GM11168 (cell line): Measurements from ENCODE around the gene SLC4A4.

Experiments
- in situ Hi-C: fragments of 300-500 bp; cut with MboI; formaldehyde crosslinking; loops from one replicate; pipeline ENCODE4 v1.12.0; 2022; ENCODE audit warnings: low sequenced_read_pairs; ENCODE audit not compliant: unreplicated experiment

The SLC4A4 gene

GRCh38 chr4:71356924-71357663 is 18.3 kb downstream of the SLC4A4 start:
- in situ Hi-C loops: no loop called here

DNA sequence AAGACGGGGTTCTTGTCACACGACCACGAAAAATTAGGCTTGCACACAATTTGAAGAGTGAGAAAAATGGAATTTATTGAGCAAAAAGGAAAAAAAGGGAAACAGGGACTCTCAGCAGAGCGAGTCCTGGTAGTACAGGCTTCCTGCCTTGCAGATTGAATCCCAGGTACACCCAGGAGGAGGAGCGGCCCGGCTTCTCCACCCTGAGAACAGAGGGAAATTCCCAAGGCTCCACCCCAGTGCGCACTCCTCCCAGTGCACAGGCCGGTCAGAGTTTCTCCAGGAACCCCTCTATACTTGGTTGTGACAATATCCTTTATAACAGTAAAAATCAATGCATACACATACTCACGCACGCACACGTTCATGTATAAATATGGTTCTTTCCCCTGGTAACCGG is 22.0 kb downstream of the SLC4A4 start:
- in situ Hi-C loops: no loop called here

GRCh38 chr4:71361476-71361875 is 22.7 kb downstream of the SLC4A4 start:
- in situ Hi-C loops: no loop called here

- in situ Hi-C loops: no loop called here
Observed at GRCh38 chr4:71366766-71367165, 27.9 kb downstream of the SLC4A4 start.

GRCh38 chr4:71367546-71367945 is 28.7 kb downstream of the SLC4A4 start:
- in situ Hi-C loops: no loop called here

DNA sequence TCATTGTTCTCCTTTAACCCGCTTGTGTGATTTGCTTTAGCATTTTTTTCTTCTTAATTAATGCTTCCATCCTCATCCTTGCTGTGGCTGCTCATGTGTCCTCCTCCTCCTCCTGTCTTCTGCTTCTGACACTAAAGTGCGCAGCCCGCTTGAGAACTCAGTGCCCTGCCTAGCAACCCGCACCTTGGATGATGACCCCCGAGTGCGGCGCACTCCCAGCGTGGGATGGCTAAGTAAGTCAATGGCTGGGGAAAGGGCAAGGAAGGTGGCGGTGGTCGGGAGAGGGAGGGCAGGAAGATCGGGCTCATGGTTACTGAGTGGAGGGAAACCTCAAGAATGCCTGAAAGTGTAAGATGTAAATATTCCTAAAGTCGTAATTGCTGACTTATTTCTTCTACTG is 30.1 kb downstream of the SLC4A4 start:
- in situ Hi-C loops: no loop called here

DNA sequence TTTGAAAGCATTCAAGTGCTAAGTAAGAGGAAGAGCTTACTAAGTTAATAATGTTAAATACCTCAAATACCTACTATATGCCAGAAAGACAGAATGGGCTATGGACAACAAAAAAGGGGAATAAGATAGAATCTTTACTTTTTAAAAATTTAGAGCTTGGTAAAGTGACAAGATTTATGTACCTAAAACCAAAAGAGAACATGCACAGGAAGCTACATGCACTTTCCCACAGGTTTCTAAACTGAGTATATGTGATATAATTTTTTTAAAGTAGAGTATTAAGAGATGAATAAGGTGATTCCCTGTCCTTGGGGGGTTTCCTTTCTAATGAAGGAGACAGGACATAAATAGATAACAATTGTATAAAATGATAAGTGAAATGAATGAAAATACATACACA is 30.7 kb downstream of the SLC4A4 start:
- in situ Hi-C loops: no loop called here

- in situ Hi-C loops: no loop called here
Observed at GRCh38 chr4:71375494-71375893, 36.7 kb downstream of the SLC4A4 start.

- in situ Hi-C loops: no loop called here
Observed at GRCh38 chr4:71377561-71377960, 38.7 kb downstream of the SLC4A4 start.

DNA sequence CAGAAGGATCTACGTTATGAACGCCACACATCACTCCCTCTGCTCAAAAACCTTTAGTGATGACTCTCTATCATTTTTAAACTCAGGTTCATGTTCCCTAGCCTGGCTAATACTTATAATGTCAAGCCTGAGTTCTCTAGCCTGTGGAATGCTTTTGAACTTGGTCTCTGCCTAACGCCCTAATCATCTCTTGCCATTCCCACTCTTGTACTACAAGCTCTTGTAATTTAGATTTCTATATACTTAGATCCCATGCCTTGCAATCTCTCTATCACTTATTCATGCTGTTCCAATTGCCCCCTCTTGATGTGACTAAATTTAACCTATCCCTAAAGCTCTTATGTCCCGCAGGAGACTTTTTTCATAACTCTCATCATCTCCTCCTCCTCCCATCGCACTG is 40.3 kb downstream of the SLC4A4 start:
- in situ Hi-C loops: no loop called here

DNA sequence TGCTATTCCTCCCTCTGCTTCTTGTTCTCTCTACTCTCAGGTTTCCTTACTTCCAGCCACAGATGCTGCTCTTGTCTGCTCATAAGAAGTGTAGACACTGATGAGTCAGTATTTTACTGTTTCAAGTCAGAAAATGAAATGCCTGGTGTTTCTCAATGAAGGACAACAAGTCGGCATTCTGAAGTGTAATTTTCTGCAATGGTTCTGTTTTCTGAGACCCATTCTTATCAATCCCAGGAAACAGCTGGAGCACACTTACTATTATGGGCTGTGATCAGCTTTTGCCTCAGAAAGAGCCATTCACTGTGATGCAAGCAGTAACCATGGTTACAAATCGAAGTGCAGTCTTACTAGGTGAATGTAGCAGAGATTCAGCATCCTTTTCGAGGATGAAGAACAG is 42.0 kb downstream of the SLC4A4 start:
- in situ Hi-C loops: no loop called here

- in situ Hi-C loops: no loop called here
Observed at GRCh38 chr4:71382125-71382899, 43.5 kb downstream of the SLC4A4 start.

- in situ Hi-C loops: no loop called here
Observed at GRCh38 chr4:71382900-71383560, 44.2 kb downstream of the SLC4A4 start.

GRCh38 chr4:71383984-71384383 is 45.2 kb downstream of the SLC4A4 start:
- in situ Hi-C loops: no loop called here

DNA sequence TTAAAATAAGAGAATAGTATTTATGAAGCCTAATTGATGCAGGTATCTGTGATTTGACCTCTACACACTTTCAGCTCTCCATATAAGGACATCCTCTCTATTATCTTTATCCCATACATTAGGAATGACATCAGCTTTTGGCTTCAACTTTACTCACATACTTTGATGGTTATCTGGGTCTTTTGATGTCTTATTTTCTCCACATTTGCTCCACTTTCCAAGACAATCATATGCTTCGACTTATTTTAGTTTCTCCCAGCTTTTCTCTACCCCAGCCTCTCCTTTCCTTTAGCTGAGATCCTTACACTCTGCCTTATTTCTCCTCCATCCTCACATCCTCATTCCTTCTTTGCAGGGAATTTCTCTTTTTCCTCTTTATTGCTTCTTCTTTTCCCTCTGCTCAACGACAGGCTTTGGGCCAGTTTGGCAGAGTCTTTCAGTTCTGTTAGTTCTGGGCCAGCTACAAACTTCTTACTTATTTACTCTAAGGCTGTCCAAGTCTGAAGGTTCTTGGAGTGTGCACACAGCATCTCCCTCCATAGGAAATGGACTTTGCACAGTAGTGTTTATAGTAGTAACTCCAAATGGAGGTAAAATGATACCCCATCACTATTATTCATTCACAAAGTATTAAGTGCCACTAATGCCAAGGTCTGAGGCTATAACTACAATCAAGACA is 50.5 kb downstream of the SLC4A4 start:
- in situ Hi-C loops: no loop called here

DNA sequence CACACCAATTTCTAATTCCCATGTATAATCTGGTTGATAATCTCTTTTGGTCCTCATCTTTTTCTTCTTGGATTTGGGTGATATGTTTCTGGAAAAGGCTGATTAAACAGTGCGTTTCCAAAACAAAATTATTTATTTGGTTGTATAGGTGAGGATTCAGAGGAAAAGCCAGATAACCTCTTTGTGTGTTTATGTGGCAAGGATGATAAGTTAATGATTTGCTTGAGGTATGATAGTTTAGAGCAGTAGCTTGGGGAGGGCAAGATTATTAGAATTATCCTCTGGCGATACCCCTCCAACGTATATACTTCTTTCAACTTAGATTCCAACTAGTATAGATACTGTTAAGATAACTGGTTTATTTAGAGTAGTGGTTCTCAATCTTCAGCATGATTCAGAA is 53.3 kb downstream of the SLC4A4 start:
- in situ Hi-C loops: no loop called here

GRCh38 chr4:71396382-71396781 is 57.6 kb downstream of the SLC4A4 start:
- in situ Hi-C loops: no loop called here

GRCh38 chr4:71400810-71401209 is 62.0 kb downstream of the SLC4A4 start:
- in situ Hi-C loops: no loop called here

- in situ Hi-C loops: no loop called here
Observed at GRCh38 chr4:71402616-71403015, 63.8 kb downstream of the SLC4A4 start.

DNA sequence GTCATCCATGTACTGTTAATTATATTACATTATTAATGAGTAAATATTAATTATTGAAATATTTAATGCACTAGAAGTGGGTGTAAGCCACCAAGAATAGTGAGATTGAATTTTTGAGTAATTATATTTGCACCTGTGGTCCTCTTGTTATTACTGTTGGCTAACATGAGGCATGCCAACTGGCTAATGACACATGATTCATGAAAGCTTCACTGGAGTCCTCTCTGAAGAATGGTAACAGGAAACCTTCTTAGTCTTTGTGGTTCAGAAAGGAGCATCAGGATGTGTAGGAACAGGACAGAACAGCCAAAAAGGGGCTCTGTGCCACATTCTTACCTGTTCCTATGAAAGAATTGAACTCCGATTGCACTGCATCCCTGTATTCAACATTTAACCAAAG is 65.2 kb downstream of the SLC4A4 start:
- in situ Hi-C loops: no loop called here

DNA sequence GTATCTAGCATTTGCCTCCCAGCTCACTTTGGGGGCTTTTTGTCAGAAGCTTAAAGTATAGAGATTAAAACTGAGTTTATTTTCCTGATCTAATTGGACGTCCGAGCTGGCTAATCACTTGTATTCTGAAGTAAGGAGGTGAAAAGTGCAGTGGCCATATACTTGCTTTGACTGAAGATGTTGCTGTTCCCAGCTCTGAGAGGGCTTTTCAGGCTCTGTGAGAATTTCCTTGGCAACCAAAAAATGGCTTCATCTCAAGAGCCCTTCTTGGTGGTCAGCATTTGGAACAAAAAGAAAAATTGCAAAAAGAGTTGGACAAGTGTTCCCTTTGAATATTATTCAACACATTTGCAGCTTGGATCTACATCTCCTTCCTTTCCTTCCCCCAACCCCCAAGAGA is 67.0 kb downstream of the SLC4A4 start:
- in situ Hi-C loops: no loop called here
